Right kidney (tissue), 9 donors: ENCODE measurements around the gene GLUD1.
A peak's percentile ranks its signal among the peaks of the same experiment; 100 is the strongest.
"Not testable (repeated sequence)": the region's sequence is repeated elsewhere in the genome, so short reads cannot be mapped to it uniquely, and the experiment has no call there.

Source experiments
- DNase-seq: peaks from one replicate; pipeline ENCODE4 v3.0.0-alpha.2; 2016
- long read RNA-seq, 8 donors: transcript quantifications; one replicate each; lab custom pipeline, GENCODE V29; 2026

The GLUD1 gene
- long read RNA-seq, donor 1, transcript GLUD1-201 (13 exons, 3,039 nt), result major isoform, 45 of 61 reads
- long read RNA-seq, donor 1, partial matches to known transcripts, result 16 of 61 reads
- long read RNA-seq, donor 1, other reads (novel, unspliced or antisense), result 0 of 61 reads
- long read RNA-seq, donor 2, transcript GLUD1-201 (13 exons, 3,039 nt), result major isoform, 21 of 44 reads
- long read RNA-seq, donor 2, partial matches to known transcripts, result 21 of 44 reads
- long read RNA-seq, donor 2, other reads (novel, unspliced or antisense), result 0 of 44 reads
- long read RNA-seq, donor 3, transcript GLUD1-201 (13 exons, 3,039 nt), result major isoform, 23 of 24 reads
- long read RNA-seq, donor 3, partial matches to known transcripts, result 0 of 24 reads
- long read RNA-seq, donor 3, other reads (novel, unspliced or antisense), result 0 of 24 reads
- long read RNA-seq, donor 4, transcript GLUD1-201 (13 exons, 3,039 nt), result major isoform, 23 of 40 reads
- long read RNA-seq, donor 4, partial matches to known transcripts, result 17 of 40 reads
- long read RNA-seq, donor 4, other reads (novel, unspliced or antisense), result 0 of 40 reads
- long read RNA-seq, donor 5, transcript GLUD1-201 (13 exons, 3,039 nt), result major isoform, 35 of 60 reads
- long read RNA-seq, donor 5, partial matches to known transcripts, result 25 of 60 reads
- long read RNA-seq, donor 5, other reads (novel, unspliced or antisense), result 0 of 60 reads
- long read RNA-seq, donor 6, transcript GLUD1-201 (13 exons, 3,039 nt), result major isoform, 36 of 140 reads
- long read RNA-seq, donor 6, partial matches to known transcripts, result 100 of 140 reads
- long read RNA-seq, donor 6, other reads (novel, unspliced or antisense), result 0 of 140 reads
- long read RNA-seq, donor 7, transcript GLUD1-201 (13 exons, 3,039 nt), result major isoform, 50 of 220 reads
- long read RNA-seq, donor 7, partial matches to known transcripts, result 166 of 220 reads
- long read RNA-seq, donor 7, other reads (novel, unspliced or antisense), result 0 of 220 reads
- long read RNA-seq, donor 8, transcript GLUD1-201 (13 exons, 3,039 nt), result major isoform, 34 of 71 reads
- long read RNA-seq, donor 8, partial matches to known transcripts, result 33 of 71 reads
- long read RNA-seq, donor 8, other reads (novel, unspliced or antisense), result 0 of 71 reads

GRCh38 chr10:87094373-87095235, at the start of gene GLUD1, which contains the start of gene SHLD2:
Gene GLUD1, minus strand, starts transcription at chr10:87094843. Its CDS starts 74 bp downstream, at chr10:87094769.
Gene SHLD2, plus strand, starts transcription at chr10:87095206. Its CDS starts 56,149 bp downstream, at chr10:87151355.
- peak; percentile 90 for DNase-seq

GRCh38 chr10:87143109-87143418, 48.4 kb upstream of the GLUD1 start:
- DNase-seq, result not testable (repeated sequence)

- not testable (repeated sequence) for DNase-seq
Observed at GRCh38 chr10:87142230-87143108, 47.8 kb upstream of the GLUD1 start.

GRCh38 chr10:87137478-87137877, 42.8 kb upstream of the GLUD1 start:
- not testable (repeated sequence) for DNase-seq

- not testable (repeated sequence) for DNase-seq
Observed at GRCh38 chr10:87134440-87134839, 39.8 kb upstream of the GLUD1 start.

GRCh38 chr10:87133936-87134335, 39.3 kb upstream of the GLUD1 start:
- not testable (repeated sequence) for DNase-seq

GRCh38 chr10:87132176-87132575, 37.5 kb upstream of the GLUD1 start:
- DNase-seq, result not testable (repeated sequence)

- DNase-seq, result not testable (repeated sequence)
Observed at GRCh38 chr10:87127607-87128156, 33.0 kb upstream of the GLUD1 start.

GRCh38 chr10:87127048-87127447, 32.4 kb upstream of the GLUD1 start:
- DNase-seq, result not testable (repeated sequence)

- DNase-seq, result not testable (repeated sequence)
Observed at GRCh38 chr10:87123351-87123750, 28.7 kb upstream of the GLUD1 start.

- DNase-seq, result not testable (repeated sequence)
Observed at GRCh38 chr10:87119029-87119428, 24.4 kb upstream of the GLUD1 start.

GRCh38 chr10:87118122-87118521, 23.5 kb upstream of the GLUD1 start:
- not testable (repeated sequence) for DNase-seq

GRCh38 chr10:87105446-87106124, 10.9 kb upstream of the GLUD1 start:
- no peak for DNase-seq

GRCh38 chr10:87104727-87105126, 10.1 kb upstream of the GLUD1 start:
- DNase-seq, result not testable (repeated sequence)

GRCh38 chr10:87101996-87102395, 7.4 kb upstream of the GLUD1 start:
- no peak for DNase-seq

GRCh38 chr10:87095236-87095945, 748 bp upstream of the GLUD1 start:
- peak; percentile 93 for DNase-seq

- DNase-seq, result peak; percentile 76
Observed at GRCh38 chr10:87093632-87094372, 841 bp downstream of the GLUD1 start.
